A673 (cell line): ENCODE measurements around the gene INTS6L. TPM values are rescaled to one million over a fixed set of nuclear protein-coding genes. Genes with fewer than 3 reads are reported as not detected.

Experiments used
- BruUV-seq: library from RNA; stranded (reverse); fragments of 400-500 nt; replicated peaks from 2 replicates; lab custom pipeline; 2021; lab: Mats Ljungman, UMichigan
- CTCF ChIA-PET: fragments of 300-600 bp; sonication (Branson Sonifier 250); formaldehyde crosslinking; loops from one replicate; lab custom pipeline; 2022; ENCODE audit warnings: antibody characterized with exemption; lab: Charles Lee
- POLR2A ChIA-PET: fragments of 300-600 bp; sonication (Branson Sonifier 250); formaldehyde crosslinking; loops from one replicate; lab custom pipeline; 2022; ENCODE audit warnings: antibody characterized with exemption; ENCODE audit not compliant: low non-redundant PET; lab: Charles Lee
- DNase-seq: peaks from one replicate; pipeline ENCODE4 v3.0.0-alpha.2; 2015; ENCODE audit warnings: low spot score
- H3K27ac ChIP-seq: fragments of 200-600 bp; sonication (generic); 2 replicates; pipeline ENCODE4 v1.5.1; 2016; ENCODE audit warnings: mixed run types, low read depth, mild to moderate bottlenecking, mixed read lengths, antibody characterized with exemption, low read length; ENCODE audit not compliant: poor library complexity, severe bottlenecking
- H3K27me3 ChIP-seq: fragments of 200-600 bp; sonication (generic); replicated peaks from 2 replicates; pipeline ENCODE4 v1.6.1; 2017; ENCODE audit warnings: mixed run types, low read depth, mild to moderate bottlenecking, mixed read lengths, antibody characterized with exemption, low read length; ENCODE audit not compliant: insufficient read depth, poor library complexity
- H3K36me3 ChIP-seq: fragments of 200-600 bp; sonication (generic); 2 replicates; pipeline ENCODE4 v1.6.1; 2016; ENCODE audit warnings: mixed run types, mild to moderate bottlenecking, mixed read lengths, antibody characterized with exemption, low read length; ENCODE audit not compliant: insufficient read depth, poor library complexity, severe bottlenecking
- H3K4me1 ChIP-seq: fragments of 200-600 bp; sonication (generic); 2 replicates; pipeline ENCODE4 v1.6.1; 2017; ENCODE audit warnings: mixed run types, mild to moderate bottlenecking, mixed read lengths, antibody characterized with exemption, low read length; ENCODE audit not compliant: insufficient read depth, poor library complexity, severe bottlenecking
- H3K4me3 ChIP-seq: fragments of 200-600 bp; sonication (generic); 2 replicates; pipeline ENCODE4 v1.5.1; 2016; ENCODE audit warnings: low read depth, mixed run types, mild to moderate bottlenecking, mixed read lengths, low read length; ENCODE audit not compliant: poor library complexity, severe bottlenecking
- H3K9me3 ChIP-seq: fragments of 200-600 bp; sonication (generic); 2 replicates; pipeline ENCODE4 v1.6.1; 2016; ENCODE audit warnings: mixed run types, low read depth, mild to moderate bottlenecking, mixed read lengths, antibody characterized with exemption, low read length; ENCODE audit not compliant: poor library complexity, severe bottlenecking
- EZH2 ChIP-seq: fragments of 200-600 bp; sonication (generic); IDR thresholded peaks from 2 replicates; pipeline ENCODE4 v1.6.1; 2017; ENCODE audit warnings: borderline replicate concordance, low read depth, mild to moderate bottlenecking, mixed read lengths, antibody characterized with exemption, low read length; ENCODE audit not compliant: poor library complexity, severe bottlenecking
- intact Hi-C: fragments of 100-400 bp; cut with micrococcal nuclease; formaldehyde crosslinking; loops from one replicate; pipeline ENCODE4 v1.10.0; 2022; ENCODE audit not compliant: unreplicated experiment
- total RNA-seq: library from RNA; stranded (reverse); gene quantifications from 2 replicates; pipeline ENCODE4 v1.2.3, GENCODE V29; 2021
- TF ChIP-seq, protein P1 (sequence below): fragments of 300-800, 200-600 bp; sonication (generic); conservative IDR thresholded peaks from 2 replicates; pipeline ENCODE4 v1.5.1; 2017; ENCODE audit warnings: low read depth, mild to moderate bottlenecking, antibody characterized with exemption, low read length, moderate library complexity, mixed read lengths

Gene INTS6L
- total RNA-seq, 1 experiment from 2014 or later = 14.4 TPM

DNA sequence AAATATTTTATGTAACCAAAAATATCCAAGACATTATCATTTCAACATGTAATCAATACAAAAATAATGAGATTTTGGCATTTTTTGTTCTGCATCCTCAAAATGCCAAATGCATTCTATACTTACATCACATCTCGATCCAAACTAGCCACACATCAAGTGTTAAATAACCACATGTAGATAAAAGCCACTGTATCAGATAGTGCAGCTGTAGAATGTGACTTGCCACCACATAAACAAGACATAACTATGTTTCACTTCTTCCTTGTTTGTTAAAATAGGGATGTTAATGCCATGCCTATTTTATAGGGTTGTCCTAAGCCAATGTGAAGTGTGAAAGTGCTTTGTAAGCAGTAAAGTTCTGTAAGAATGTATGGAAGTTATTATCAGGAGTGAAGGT lies 20.9 kb downstream of the INTS6L start:
- H3K4me1 ChIP-seq = no peaks in the 10 kb centered on the region
- no peaks in the 10 kb centered on the region for H3K27me3 ChIP-seq
- no peak for TF ChIP-seq EZH2
- TF ChIP-seq, protein P1, sequence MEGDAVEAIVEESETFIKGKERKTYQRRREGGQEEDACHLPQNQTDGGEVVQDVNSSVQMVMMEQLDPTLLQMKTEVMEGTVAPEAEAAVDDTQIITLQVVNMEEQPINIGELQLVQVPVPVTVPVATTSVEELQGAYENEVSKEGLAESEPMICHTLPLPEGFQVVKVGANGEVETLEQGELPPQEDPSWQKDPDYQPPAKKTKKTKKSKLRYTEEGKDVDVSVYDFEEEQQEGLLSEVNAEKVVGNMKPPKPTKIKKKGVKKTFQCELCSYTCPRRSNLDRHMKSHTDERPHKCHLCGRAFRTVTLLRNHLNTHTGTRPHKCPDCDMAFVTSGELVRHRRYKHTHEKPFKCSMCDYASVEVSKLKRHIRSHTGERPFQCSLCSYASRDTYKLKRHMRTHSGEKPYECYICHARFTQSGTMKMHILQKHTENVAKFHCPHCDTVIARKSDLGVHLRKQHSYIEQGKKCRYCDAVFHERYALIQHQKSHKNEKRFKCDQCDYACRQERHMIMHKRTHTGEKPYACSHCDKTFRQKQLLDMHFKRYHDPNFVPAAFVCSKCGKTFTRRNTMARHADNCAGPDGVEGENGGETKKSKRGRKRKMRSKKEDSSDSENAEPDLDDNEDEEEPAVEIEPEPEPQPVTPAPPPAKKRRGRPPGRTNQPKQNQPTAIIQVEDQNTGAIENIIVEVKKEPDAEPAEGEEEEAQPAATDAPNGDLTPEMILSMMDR = no peak
- ChIA-PET POLR2A (no interaction called here), CTCF (no interaction called here)
- no TSS peak for BruUV-seq
- intact Hi-C loops = no loop called here
- H3K36me3 ChIP-seq = no peaks in the 10 kb centered on the region
- no peak for DNase-seq
- no peaks in the 10 kb centered on the region for H3K9me3 ChIP-seq
- H3K27ac ChIP-seq = no peak overlapping the region
- no peak overlapping the region for H3K4me3 ChIP-seq

DNA sequence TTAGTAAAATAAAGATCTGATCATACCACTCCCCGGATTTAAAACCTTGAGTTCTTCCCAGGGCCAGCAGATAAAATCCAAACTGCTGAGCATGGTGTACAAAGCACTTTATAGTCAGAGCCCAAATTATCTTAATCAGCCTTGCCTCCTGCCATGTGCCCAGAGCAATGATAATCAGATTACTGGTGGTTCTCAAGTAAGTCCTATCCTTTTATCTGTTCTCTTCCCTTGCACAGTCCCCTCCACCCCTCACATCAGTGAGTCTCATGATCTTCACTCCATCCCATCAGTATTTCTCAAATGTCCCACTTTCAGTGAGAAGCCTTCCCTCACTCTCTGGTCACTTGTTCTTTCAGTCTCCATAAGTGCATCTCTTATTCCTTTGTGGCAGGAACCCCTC lies 22.7 kb downstream of the INTS6L start:
- no peak overlapping the region for H3K27ac ChIP-seq
- H3K9me3 ChIP-seq = no peaks in the 10 kb centered on the region
- H3K4me1 ChIP-seq = no peaks in the 10 kb centered on the region
- H3K27me3 ChIP-seq = no peaks in the 10 kb centered on the region
- BruUV-seq = no TSS peak
- TF ChIP-seq EZH2 = no peak
- TF ChIP-seq, protein P1 = no peak
- H3K36me3 ChIP-seq = no peaks in the 10 kb centered on the region
- intact Hi-C loops = no loop called here
- DNase-seq = no peak
- CTCF ChIA-PET = no interaction called here
- no peak overlapping the region for H3K4me3 ChIP-seq
- POLR2A ChIA-PET = no interaction called here

DNA sequence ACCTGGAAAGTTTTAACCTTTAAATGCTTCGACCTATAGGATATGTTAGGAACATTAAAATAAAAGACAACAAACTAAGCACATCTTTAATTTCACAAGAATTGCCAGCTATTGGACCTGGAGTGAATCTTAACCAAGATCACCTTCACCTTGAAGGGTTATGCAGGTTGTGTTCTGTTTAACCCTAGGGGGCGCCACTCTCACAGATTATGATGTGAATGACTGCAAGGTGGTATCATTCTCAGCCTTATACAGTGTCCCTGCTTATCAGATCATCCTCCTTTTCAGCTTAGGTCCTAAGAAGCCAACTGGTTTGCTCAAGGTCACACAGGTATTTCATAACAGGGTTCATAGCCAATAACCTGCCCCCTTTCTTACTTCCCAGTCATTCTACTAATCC lies 23.5 kb downstream of the INTS6L start:
- ChIA-PET POLR2A (no interaction called here), CTCF (no interaction called here)
- intact Hi-C loops = no loop called here
- Histone ChIP-seq H3K36me3 (no peaks in the 10 kb centered on the region), H3K27ac (no peak overlapping the region), H3K4me3 (no peak overlapping the region), H3K4me1 (no peaks in the 10 kb centered on the region), H3K9me3 (no peaks in the 10 kb centered on the region), H3K27me3 (no peaks in the 10 kb centered on the region)
- BruUV-seq = no TSS peak
- no peak for TF ChIP-seq EZH2
- TF ChIP-seq, protein P1 = peak; percentile 60
- no peak for DNase-seq
